Left ventricle myocardium inferior (tissue), 1 donor: Measurements from ENCODE around the gene NAPSA. TPM values are rescaled to one million over a fixed set of nuclear protein-coding genes. Genes with fewer than 3 reads are reported as not detected.

Experiments
- DNase-seq: peaks from one replicate; pipeline ENCODE4 v3.0.0-alpha.2; 2020
- H3K27ac ChIP-seq: fragments of 200-600 bp; replicated peaks from 2 replicates; pipeline ENCODE4 v1.8.0; 2021
- H3K27me3 ChIP-seq: fragments of 200-600 bp; 2 replicates; pipeline ENCODE4 v1.8.0; 2021; ENCODE audit warnings: low read depth
- H3K36me3 ChIP-seq: fragments of 200-600 bp; 2 replicates; pipeline ENCODE4 v1.8.0; 2021
- H3K4me1 ChIP-seq: fragments of 200-600 bp; 2 replicates; pipeline ENCODE4 v1.8.0; 2021
- H3K4me3 ChIP-seq: fragments of 200-600 bp; 2 replicates; pipeline ENCODE4 v1.8.0; 2021; ENCODE audit warnings: mild to moderate bottlenecking, moderate library complexity
- H3K9me3 ChIP-seq: fragments of 200-600 bp; replicated peaks from 2 replicates; pipeline ENCODE4 v1.8.0; 2021
- intact Hi-C: fragments of 100-400 bp; cut with micrococcal nuclease; formaldehyde crosslinking; loops from one replicate; pipeline ENCODE4 v1.11.0; 2022
- total RNA-seq: library from RNA; stranded (reverse); fragmentation: NEBNext Ultra II Directional; extraction: Animal tissue kit (Norgen Biotek cat#: 25700); gene quantifications from one replicate; pipeline ENCODE4 v1.2.1, GENCODE V29; 2021
- TF ChIP-seq, protein P1 (sequence below): fragments of 200-600 bp; IDR thresholded peaks from 2 replicates; pipeline ENCODE4 v1.8.0; 2021; ENCODE audit warnings: antibody characterized with exemption, mild to moderate bottlenecking, borderline replicate concordance
- donor health status: DM: no; HTN: yes; CAD: no; lungs with severe emphysema.

The NAPSA gene
- total RNA-seq, 1 donor from 2014 or later, result 0.05 TPM

DNA sequence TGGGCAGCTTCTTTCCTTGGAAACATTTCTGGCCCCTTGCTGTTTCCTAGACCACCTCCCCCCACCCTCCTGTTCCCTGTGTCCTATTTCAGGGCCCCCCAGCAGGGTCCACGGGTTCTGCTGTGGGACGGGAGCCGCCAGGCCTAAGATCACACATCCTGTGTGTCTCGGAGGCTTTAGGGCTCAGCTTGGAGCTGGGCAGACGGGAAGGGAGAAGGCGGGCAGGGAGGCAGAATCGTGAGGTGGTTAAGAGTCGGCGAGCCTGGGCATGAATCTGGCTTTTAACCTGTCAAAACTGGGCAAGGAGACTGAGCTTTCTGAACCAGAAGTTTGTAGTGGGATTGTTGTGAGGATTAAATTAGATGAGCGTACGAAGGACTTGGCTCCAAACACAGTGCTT is 41.1 kb downstream of the NAPSA start:
- Histone ChIP-seq H3K36me3 (no peaks in the 10 kb centered on the region), H3K27ac (no peak overlapping the region), H3K4me3 (no peak overlapping the region), H3K27me3 (peaks cover 41% of the 10 kb centered on the region), H3K4me1 (peaks cover 25% of the 10 kb centered on the region), H3K9me3 (no peaks in the 10 kb centered on the region)
- no peak for DNase-seq
- intact Hi-C loops, result no loop called here
- TF ChIP-seq, protein P1, sequence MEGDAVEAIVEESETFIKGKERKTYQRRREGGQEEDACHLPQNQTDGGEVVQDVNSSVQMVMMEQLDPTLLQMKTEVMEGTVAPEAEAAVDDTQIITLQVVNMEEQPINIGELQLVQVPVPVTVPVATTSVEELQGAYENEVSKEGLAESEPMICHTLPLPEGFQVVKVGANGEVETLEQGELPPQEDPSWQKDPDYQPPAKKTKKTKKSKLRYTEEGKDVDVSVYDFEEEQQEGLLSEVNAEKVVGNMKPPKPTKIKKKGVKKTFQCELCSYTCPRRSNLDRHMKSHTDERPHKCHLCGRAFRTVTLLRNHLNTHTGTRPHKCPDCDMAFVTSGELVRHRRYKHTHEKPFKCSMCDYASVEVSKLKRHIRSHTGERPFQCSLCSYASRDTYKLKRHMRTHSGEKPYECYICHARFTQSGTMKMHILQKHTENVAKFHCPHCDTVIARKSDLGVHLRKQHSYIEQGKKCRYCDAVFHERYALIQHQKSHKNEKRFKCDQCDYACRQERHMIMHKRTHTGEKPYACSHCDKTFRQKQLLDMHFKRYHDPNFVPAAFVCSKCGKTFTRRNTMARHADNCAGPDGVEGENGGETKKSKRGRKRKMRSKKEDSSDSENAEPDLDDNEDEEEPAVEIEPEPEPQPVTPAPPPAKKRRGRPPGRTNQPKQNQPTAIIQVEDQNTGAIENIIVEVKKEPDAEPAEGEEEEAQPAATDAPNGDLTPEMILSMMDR, result no peak

DNA sequence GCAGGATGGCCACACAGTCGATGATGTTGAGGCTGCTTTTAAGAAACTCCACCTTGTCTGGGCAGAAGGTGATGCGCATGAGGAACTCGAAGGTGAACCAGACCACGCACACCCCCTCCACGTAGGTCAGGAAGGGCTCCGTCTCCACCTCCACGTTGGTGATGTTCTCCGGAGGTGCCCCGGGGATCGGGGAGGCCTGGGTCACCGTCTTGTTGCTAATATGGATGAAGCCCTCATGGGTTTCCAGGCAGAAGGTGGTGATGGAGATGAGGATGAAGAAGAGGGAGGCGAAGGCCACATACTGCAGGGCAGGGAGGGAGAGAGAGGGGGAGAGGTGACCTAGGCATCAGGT is 41.7 kb downstream of the NAPSA start:
- H3K36me3 ChIP-seq, result no peaks in the 10 kb centered on the region
- TF ChIP-seq, protein P1, result no peak
- intact Hi-C loops, result no loop called here

DNA sequence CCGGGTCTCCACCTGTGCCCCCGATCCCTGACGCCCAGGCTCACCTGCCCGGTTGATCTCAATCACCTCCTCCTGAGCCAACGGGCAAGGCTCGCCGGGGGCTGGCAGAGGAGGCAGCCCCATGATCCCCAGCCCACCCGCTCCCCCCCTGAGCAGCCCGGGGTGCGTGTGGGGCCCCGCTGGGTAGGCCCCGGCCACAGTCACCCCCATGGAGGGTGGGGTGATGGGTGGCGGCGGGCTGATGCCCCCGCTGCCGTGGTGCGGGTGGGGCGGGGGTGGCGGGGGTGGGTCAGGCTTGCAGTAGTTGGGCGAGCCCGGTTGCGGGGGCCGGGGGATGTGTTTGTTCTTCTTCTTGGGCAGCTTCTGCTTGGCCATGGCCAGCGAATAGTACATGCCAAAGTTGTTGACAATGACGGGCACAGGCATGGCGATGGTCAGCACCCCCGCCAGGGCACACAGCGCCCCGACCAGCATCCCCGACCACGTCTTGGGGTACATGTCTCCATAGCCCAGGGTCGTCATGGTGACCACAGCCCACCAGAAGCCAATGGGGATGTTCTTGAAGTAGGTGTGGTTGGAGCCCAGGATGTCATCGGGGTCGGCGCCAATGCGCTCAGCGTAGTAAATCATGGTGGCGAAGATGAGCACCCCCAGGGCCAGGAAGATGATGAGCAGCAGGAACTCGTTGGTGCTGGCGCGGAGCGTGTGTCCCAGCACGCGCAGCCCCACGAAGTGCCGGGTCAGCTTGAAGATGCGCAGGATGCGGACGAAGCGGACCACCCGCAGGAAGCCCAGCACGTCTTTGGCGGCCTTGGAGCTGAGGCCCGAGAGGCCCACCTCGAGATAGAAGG is 42.3 kb downstream of the NAPSA start:
- TF ChIP-seq, protein P1, result no peak
- Histone ChIP-seq H3K4me3 (no peak overlapping the region), H3K27ac (no peak overlapping the region), H3K27me3 (peaks cover 45% of the 10 kb centered on the region), H3K36me3 (no peaks in the 10 kb centered on the region), H3K4me1 (peaks cover 22% of the 10 kb centered on the region), H3K9me3 (no peaks in the 10 kb centered on the region)
- no peak for DNase-seq
- intact Hi-C loops, result no loop called here

More for the DNA sequence above, 41.7 kb downstream of the NAPSA start:
- Histone ChIP-seq H3K4me3 (no peak overlapping the region), H3K9me3 (no peaks in the 10 kb centered on the region), H3K27me3 (peaks cover 42% of the 10 kb centered on the region), H3K27ac (no peak overlapping the region), H3K4me1 (peaks cover 25% of the 10 kb centered on the region)
- DNase-seq, result no peak

DNA sequence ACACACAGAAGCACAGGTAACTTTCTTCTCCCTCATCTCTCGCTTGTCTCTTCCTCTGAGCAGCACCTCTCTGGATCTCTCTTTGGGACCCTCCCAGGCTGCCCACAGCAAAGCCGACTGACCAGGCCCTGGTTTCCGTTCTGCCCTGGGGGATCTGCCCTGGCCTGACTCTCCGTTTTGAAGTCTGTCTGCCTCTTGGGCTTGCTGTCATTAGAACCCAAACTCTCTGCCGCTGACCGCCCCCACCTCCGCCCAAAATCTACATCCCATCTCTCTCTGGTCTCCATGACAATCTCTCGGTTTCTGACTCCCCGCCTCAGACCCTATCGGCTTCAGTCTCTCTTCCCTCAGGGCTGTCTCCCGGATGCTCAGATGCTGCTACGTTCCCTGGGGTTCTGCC is 43.2 kb downstream of the NAPSA start:
- H3K27ac ChIP-seq, result no peak overlapping the region
- no peak overlapping the region for H3K4me3 ChIP-seq
- H3K36me3 ChIP-seq, result no peaks in the 10 kb centered on the region
- H3K9me3 ChIP-seq, result no peaks in the 10 kb centered on the region
- H3K4me1 ChIP-seq, result peaks cover 16% of the 10 kb centered on the region
- H3K27me3 ChIP-seq, result peaks cover 45% of the 10 kb centered on the region
- TF ChIP-seq, protein P1, result no peak
- DNase-seq, result no peak
- intact Hi-C loops, result no loop called here

DNA sequence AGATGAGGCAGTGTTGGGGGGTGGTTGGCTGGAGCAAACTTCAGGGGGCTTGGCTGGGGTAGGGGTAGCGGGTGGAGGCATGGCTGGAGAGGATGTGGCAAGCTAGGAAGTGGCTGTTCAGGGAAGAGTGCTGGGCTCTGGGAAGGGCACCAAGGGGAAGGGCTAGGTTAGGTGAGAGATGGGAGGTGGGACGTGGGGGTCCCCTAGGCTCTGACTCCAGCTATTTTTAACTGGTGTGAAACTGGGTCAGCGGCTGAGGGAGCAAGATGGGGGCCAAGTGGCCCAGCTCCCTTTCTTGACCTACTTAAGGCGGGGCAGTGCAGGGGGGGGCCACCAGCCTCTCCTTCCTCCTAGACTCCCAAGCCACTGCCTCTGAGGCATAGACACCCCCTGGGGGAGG is 43.6 kb downstream of the NAPSA start:
- no peak for DNase-seq
- intact Hi-C loops, result no loop called here
- Histone ChIP-seq H3K4me1 (peaks cover 16% of the 10 kb centered on the region), H3K36me3 (no peaks in the 10 kb centered on the region), H3K4me3 (no peak overlapping the region), H3K27me3 (peaks cover 45% of the 10 kb centered on the region), H3K27ac (no peak overlapping the region), H3K9me3 (no peaks in the 10 kb centered on the region)
- TF ChIP-seq, protein P1, result no peak
